Measurements from ENCODE around the gene VPS18.

The VPS18 gene

DNA sequence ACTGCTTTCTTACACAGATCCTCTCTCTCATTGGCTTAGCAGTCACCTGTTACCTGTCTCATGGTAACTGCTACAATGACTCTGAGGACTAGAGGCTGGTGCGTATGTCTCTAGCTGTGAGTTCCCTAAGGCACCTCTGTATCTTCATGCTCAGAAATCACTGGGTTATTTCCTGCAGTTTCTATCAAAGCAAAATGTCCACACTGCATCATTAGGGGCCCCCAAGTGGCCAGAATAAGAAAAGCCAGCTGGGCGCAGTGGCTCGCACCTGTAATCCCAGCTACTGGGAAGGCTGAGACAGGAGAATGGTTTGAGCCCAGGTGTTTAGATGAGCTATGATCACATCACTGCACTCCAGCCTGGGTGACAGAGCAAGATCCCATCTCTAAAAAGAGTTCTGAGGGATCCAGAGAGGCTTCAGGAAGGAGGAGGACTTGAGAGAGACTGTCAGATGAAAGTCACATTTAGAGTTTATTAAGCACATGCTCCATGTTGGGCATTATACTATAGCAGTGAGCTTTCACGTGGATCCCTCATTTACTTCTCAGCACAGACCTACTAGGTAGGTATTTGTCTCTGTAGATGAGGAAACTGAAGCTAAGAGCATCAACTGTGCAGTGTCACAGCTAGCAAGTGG is 2.3 kb upstream of the VPS18 start:
- TF ChIP-seq, protein P1, sequence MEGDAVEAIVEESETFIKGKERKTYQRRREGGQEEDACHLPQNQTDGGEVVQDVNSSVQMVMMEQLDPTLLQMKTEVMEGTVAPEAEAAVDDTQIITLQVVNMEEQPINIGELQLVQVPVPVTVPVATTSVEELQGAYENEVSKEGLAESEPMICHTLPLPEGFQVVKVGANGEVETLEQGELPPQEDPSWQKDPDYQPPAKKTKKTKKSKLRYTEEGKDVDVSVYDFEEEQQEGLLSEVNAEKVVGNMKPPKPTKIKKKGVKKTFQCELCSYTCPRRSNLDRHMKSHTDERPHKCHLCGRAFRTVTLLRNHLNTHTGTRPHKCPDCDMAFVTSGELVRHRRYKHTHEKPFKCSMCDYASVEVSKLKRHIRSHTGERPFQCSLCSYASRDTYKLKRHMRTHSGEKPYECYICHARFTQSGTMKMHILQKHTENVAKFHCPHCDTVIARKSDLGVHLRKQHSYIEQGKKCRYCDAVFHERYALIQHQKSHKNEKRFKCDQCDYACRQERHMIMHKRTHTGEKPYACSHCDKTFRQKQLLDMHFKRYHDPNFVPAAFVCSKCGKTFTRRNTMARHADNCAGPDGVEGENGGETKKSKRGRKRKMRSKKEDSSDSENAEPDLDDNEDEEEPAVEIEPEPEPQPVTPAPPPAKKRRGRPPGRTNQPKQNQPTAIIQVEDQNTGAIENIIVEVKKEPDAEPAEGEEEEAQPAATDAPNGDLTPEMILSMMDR (IDR thresholded peaks at IDR 0.05; ENCODE audit: control insufficient read depth, insufficient read depth, low read depth, low read length, missing control alignments) = peak; percentile 83
- no peak overlapping the region for H3K4me3 ChIP-seq (ENCODE audit: control insufficient read depth, low read depth, low read length)
- DNase-seq (ENCODE audit: low read depth) = no peak

DNA sequence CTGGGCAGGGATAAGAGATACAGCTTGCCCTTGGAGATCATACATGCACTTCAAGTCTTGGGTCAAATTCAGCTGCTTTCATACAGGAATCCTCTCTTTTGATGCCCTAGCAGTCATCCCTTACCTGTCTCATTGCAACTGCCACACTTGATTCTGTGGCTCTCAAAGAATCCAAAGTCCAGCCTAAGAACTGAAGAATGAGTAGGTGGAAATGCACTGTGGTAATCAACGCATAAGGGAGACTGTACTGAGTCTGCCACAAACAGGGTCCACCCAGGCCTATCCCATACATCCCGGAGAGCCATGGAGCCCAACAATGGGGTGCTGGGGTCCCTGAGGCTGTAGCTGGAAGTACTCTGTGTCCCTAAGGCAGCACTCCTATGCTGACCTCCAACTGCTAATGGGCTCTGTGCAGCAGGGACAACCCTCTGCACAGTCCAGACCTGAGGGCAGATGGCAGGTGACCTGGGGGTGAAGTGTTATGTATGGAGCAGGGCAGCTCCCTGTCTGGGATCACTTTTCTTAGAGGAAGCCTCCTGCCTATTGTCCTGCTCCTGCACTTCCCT is 1.7 kb upstream of the VPS18 start:
- no peak overlapping the region for H3K4me3 ChIP-seq (ENCODE audit: control insufficient read depth, low read depth, low read length)
- TF ChIP-seq, protein P1 (IDR thresholded peaks at IDR 0.05; ENCODE audit: control insufficient read depth, insufficient read depth, low read depth, low read length, missing control alignments) = no peak
- no peak for DNase-seq (ENCODE audit: low read depth)

DNA sequence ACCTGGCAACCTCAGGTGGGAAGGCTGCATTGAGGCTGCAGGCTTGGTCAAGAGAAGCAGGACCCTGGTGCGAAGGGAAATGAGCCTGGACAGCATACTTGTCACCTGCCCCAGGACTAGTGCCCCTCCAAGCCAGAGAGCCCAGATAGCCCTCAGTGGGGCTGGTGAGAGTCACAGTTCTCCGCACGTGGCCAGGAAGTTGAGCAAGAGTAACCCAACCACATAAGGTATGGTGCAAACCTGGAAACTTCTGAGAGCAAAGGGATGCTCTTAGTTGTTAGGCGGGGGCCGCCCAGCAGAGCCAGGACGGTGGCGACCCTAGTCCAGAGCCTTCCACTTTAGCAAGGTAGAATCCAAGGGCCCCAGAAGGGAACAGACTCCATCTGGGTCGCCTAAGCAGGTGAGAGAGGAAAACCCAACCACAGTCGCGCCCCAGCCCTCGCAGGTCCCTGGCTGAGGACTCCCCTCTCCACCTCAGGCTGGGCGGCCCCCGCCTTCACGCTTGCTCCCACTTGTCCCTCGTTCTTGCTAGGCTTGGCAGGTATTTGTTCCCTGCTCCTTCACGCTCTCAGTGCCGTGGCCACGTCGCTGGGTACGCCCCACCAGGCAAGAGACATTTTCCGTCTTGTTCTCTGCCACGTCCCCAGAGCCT is 1.1 kb upstream of the VPS18 start:
- no peak for DNase-seq (ENCODE audit: low read depth)
- TF ChIP-seq, protein P1 (IDR thresholded peaks at IDR 0.05; ENCODE audit: control insufficient read depth, insufficient read depth, low read depth, low read length, missing control alignments) = no peak
- H3K4me3 ChIP-seq (ENCODE audit: control insufficient read depth, low read depth, low read length) = no peak overlapping the region

DNA sequence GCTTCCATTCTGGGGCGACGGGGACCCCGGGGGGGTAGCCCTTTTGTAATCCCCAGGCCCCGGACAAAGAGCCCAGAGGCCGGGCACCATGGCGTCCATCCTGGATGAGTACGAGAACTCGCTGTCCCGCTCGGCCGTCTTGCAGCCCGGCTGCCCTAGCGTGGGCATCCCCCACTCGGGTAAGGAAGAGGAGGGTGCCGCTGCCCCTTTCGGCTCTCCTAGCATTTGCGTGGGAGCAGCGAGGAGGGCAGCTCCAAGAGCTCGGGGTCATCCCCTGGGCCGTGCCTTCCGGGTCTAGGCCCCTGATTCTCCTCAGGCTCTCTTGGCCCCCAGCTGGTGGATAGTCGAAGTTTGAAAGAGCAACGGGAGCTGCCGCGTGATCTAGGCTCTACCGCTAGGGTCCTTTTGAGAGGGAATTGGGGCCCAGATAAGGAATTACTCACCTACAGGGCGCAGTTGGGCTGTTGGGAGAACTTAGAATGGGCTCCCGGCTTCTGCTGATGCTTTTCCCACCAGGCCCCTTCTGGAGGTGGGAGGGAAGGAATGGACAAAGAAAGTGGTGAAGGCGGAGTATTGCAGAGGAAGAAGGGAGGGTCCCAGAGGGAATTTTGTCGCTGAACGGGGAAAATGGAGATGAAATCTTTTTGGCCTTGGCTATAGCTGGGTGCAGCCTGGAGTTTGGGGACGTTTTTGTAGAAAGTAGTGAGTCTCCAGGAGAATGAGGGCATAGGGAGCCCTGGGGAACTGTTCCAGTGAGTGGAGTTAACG is 615 bp downstream of the VPS18 start:
- TF ChIP-seq, protein P1 (IDR thresholded peaks at IDR 0.05; ENCODE audit: control insufficient read depth, insufficient read depth, low read depth, low read length, missing control alignments) = peak; percentile 71
- H3K4me3 ChIP-seq (ENCODE audit: control insufficient read depth, low read depth, low read length) = peak overlapping the region; percentile 58
- no peak for DNase-seq (ENCODE audit: low read depth)

DNA sequence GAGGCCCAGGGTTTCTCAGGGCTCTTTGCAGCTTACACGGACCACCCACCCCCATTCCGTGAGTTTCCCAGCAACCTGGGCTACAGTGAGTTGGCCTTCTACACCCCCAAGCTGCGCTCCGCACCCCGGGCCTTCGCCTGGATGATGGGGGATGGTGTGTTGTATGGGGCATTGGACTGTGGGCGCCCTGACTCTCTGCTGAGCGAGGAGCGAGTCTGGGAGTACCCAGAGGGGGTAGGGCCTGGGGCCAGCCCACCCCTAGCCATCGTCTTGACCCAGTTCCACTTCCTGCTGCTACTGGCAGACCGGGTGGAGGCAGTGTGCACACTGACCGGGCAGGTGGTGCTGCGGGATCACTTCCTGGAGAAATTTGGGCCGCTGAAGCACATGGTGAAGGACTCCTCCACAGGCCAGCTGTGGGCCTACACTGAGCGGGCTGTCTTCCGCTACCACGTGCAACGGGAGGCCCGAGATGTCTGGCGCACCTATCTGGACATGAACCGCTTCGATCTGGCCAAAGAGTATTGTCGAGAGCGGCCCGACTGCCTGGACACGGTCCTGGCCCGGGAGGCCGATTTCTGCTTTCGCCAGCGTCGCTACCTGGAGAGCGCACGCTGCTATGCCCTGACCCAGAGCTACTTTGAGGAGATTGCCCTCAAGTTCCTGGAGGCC is 5.4 kb downstream of the VPS18 start:
- no peak for DNase-seq (ENCODE audit: low read depth)

More for the DNA sequence above, 5.4 kb downstream of the VPS18 start:
- TF ChIP-seq, protein P1 (IDR thresholded peaks at IDR 0.05; ENCODE audit: control insufficient read depth, insufficient read depth, low read depth, low read length, missing control alignments) = no peak
- H3K4me3 ChIP-seq (ENCODE audit: control insufficient read depth, low read depth, low read length) = no peak overlapping the region

All from AG09309 (cell line).